Breast epithelium (tissue), 4 donors: ENCODE data around the gene KRTAP10-10. TPM values are rescaled to one million over a fixed set of nuclear protein-coding genes. Genes with fewer than 3 reads are reported as not detected.
"Not testable (repeated sequence)": the region's sequence is repeated elsewhere in the genome, so short reads cannot be mapped to it uniquely, and the experiment has no call there.

Experiments used
- DNase-seq, 2 donors: peaks; one replicate each; pipeline ENCODE4 v3.0.0-alpha.2; 2019; ENCODE audit warnings: low spot score in 2 of 2
- H3K27ac ChIP-seq, 2 donors: fragments of 200-600 bp; sonication (generic) in 1 of 2; one replicate each; pipeline ENCODE4 v1.5.1; 2016 to 2019; ENCODE audit warnings: mild to moderate bottlenecking in 1 of 2
- H3K27me3 ChIP-seq, 2 donors: fragments of 200-600 bp; sonication (generic) in 1 of 2; one replicate each; pipeline versions ENCODE4 v1.5.1 to v1.6.0; 2017 to 2019; ENCODE audit warnings: control low read depth in 1 of 2, mild to moderate bottlenecking in 1 of 2
- H3K36me3 ChIP-seq: fragments of 200-600 bp; one replicate; pipeline ENCODE4 v1.5.1; 2019
- H3K4me1 ChIP-seq, 2 donors: fragments of 200-600 bp; sonication (generic); one replicate each; pipeline ENCODE4 v1.5.1; 2016 to 2019; ENCODE audit warnings: control low read depth in 1 of 2
- H3K4me3 ChIP-seq, 3 donors: fragments of 200-600 bp; sonication (generic); 1 replicate in 2 of 3; 2 replicates in 1 of 3; pipeline ENCODE4 v1.5.1; 2016 to 2019; ENCODE audit warnings: mild to moderate bottlenecking in 3 of 3, moderate library complexity in 2 of 3
- H3K9me3 ChIP-seq, 2 donors: fragments of 200-600 bp; sonication (generic) in 1 of 2; one replicate each; pipeline ENCODE4 v1.5.1; 2016 to 2019; ENCODE audit warnings: control low read depth in 1 of 2
- CTCF ChIP-seq, 3 donors: fragments of 450-650 bp; IDR thresholded peaks; one replicate each; pipeline ENCODE4 v1.5.1; 2016 to 2017; ENCODE audit warnings: antibody characterized with exemption in 3 of 3, mild to moderate bottlenecking in 3 of 3, moderate library complexity in 3 of 3
- POLR2A ChIP-seq: fragments of 450-650 bp; IDR thresholded peaks from one replicate; pipeline ENCODE4 v1.6.1; 2016; ENCODE audit warnings: antibody characterized with exemption, mild to moderate bottlenecking, moderate library complexity
- POLR2AphosphoS5 ChIP-seq, 3 donors: sonication (generic); formaldehyde crosslinking; IDR thresholded peaks; one replicate each; pipeline ENCODE4 v1.6.1; 2017; ENCODE audit warnings: antibody characterized with exemption in 3 of 3
- intact Hi-C: fragments of 100-400 bp; cut with DNase I; formaldehyde crosslinking; loops from one replicate; pipeline ENCODE4 v1.15.1; 2023; ENCODE audit warnings: low total_unique reads
- total RNA-seq, 3 donors: library from RNA; depleted of rRNA; stranded (reverse); fragments of >200 nt; gene quantifications; one replicate each; pipeline ENCODE4 v1.1.0, GENCODE V29; 2016

KRTAP10-10 gene
- total RNA-seq, 3 donors from 2014 or later = not detected

- Histone ChIP-seq H3K4me3 (no peak overlapping the region), H3K27me3 (peaks cover 0 to 10% of the 10 kb centered on the region in 2 donors), H3K36me3 (no peaks in the 10 kb centered on the region), H3K27ac (no peak overlapping the region), H3K9me3 (peaks cover 11 to 14% of the 10 kb centered on the region in 2 donors), H3K4me1 (no peaks in the 10 kb centered on the region)
- TF ChIP-seq POLR2A (no peak), POLR2AphosphoS5 (IDR thresholded peaks at IDR 0.05) (no peak), CTCF (IDR thresholded peaks at IDR 0.05) (no peak)
- intact Hi-C loops = no loop called here
- no peak for DNase-seq
Observed at GRCh38 chr21:44656868-44657267, 19.7 kb downstream of the KRTAP10-10 start.

DNA sequence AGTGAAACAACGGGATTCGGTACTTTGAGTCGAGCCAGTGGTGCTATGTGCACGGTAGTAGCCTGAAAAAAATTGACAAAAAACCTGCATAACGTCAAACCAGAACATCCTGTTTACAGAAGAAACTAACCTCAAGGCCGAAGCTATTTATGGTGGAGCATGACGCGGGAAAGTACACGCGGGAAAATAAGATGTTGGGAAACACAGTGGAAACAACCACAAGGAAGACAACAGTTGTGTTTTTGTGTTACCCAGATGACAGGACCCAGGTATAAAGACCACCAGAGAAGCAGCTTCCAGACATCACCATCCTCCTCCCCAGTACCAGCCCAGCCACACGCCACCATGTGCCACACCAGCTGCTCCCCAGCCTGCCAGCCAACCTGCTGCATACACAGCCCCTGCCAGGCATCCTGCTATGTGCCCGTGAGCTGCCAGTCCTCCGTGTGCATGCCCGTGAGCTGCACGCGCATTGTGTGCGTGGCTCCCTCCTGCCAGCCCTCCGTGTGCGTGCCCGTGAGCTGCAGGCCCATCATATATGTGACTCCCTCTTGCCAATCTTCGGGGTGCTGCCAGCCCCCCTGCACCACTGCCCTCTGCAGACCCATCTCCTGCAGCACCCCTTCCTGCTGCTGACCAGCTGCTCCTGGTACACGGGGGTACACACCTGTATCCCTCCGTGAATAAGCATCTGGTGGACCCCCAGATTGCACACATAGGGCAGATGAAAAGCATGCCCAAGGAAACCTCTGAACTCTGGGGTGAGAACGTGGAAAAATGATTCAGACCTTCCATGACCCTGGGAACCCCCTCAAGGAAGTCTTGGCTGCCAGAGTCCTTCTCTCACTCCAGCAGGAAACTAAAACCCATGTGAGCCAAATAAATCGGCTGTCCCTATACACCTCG, 20.7 kb downstream of the KRTAP10-10 start, which contains the start of gene KRTAP12-3:
KRTAP12-3 (plus strand) TSS at position 298 of the 906 bp plus-strand sequence; CDS start at position 346, 48 bp downstream.
- DNase-seq = no peak
- H3K27ac ChIP-seq = no peak within 1 kb of the TSS
- H3K4me3 ChIP-seq = no peak within 1 kb of the TSS
- H3K36me3 ChIP-seq = no peaks in the 10 kb centered on the region
- TF ChIP-seq POLR2A = no peak
- TF ChIP-seq POLR2AphosphoS5 (IDR thresholded peaks at IDR 0.05) = no peak
- TF ChIP-seq CTCF (IDR thresholded peaks at IDR 0.05) = no peak
- no peaks in the 10 kb centered on the region for H3K4me1 ChIP-seq
- H3K27me3 ChIP-seq = peaks cover 0 to 10% of the 10 kb centered on the region in 2 donors
- intact Hi-C loops = no loop called here
- peaks cover 11 to 14% of the 10 kb centered on the region in 2 donors for H3K9me3 ChIP-seq

DNA sequence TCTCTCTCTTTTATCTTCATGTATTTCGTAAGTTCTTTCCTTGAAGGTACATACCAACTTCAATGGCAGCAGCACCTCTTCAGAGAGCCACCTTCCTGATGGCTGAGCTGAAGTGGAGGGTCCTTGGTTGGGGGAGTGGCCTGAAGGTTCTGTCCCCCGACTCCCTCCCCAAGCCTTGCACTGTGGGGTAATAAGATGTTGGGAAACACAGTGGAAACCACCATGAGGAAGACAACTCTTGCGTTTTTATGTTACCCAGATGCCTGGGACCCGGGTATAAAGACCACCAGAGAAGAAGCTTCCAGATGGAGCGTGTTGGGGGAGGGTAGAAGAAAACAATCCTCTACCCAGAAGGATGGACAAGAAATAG, 21.4 kb downstream of the KRTAP10-10 start:
- peaks cover 0 to 10% of the 10 kb centered on the region in 2 donors for H3K27me3 ChIP-seq
- intact Hi-C loops = no loop called here
- H3K36me3 ChIP-seq = no peaks in the 10 kb centered on the region
- no peaks in the 10 kb centered on the region for H3K4me1 ChIP-seq
- TF ChIP-seq POLR2A (no peak), POLR2AphosphoS5 (IDR thresholded peaks at IDR 0.05) (no peak), CTCF (IDR thresholded peaks at IDR 0.05) (no peak)
- no peak for DNase-seq
- no peak overlapping the region for H3K27ac ChIP-seq
- no peak overlapping the region for H3K4me3 ChIP-seq
- H3K9me3 ChIP-seq = peaks cover 11 to 14% of the 10 kb centered on the region in 2 donors

DNA sequence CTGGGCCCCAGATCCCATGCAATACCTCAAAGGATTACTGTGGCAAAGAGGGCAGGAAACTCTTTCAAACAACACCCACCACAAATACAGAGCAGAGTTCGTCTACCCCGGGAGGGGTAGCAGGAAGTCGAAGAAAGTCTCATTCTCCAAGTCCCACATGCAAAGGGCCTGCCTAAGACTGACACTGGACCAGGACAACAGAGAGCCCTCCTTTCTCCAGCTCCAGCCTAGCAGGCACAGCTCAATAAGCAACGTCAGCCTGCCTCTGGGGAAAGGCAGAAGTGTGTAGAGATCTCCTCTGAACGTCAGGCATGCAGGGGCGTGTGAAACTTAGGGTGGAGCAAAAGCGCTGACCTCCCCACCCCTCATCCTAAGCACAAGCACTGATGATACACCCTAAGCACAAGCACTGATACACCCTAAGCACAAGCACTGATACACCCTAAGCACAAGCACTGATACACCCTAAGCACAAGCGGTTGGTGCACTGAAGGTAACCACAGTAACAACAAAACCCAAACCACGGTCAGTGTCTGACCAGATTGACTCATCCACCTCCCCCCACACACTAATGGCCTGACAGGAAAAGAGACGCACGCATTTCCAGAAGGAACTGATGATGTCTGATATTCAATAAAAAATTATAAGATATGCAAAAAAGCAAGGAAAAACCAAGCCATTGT, 21.9 kb downstream of the KRTAP10-10 start:
- H3K36me3 ChIP-seq = no peaks in the 10 kb centered on the region
- no peak overlapping the region for H3K27ac ChIP-seq
- intact Hi-C loops = no loop called here
- no peak for DNase-seq
- H3K9me3 ChIP-seq = peaks cover 11 to 13% of the 10 kb centered on the region in 2 donors
- H3K27me3 ChIP-seq = peaks cover 0 to 10% of the 10 kb centered on the region in 2 donors
- no peaks in the 10 kb centered on the region for H3K4me1 ChIP-seq
- TF ChIP-seq POLR2AphosphoS5 (IDR thresholded peaks at IDR 0.05) = no peak
- TF ChIP-seq POLR2A = no peak
- no peak overlapping the region for H3K4me3 ChIP-seq

DNA sequence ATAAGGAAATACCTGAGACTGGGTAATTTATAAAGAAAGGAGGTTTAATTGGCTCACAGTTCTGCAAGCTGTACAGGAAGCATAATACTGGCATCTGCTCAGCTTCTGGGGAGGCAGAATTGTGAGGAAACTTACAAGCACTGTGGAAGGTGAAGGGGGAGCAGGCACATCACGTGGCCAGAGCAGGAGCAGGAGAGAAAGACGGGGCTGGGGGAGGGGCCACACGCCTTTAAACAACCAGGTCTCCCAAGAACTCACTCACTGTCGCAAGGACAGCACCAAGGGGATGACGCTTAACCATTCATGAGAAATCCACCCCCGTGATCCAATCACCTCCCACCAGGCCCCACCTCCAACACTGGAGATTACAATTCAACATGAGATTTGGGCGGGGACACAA, 24.4 kb downstream of the KRTAP10-10 start:
- H3K9me3 ChIP-seq, H3K27ac ChIP-seq, DNase-seq, H3K4me1 ChIP-seq, H3K36me3 ChIP-seq, H3K27me3 ChIP-seq, intact Hi-C loops, H3K4me3 ChIP-seq: not testable (repeated sequence)

GRCh38 chr21:44664691-44665090, 27.5 kb downstream of the KRTAP10-10 start:
- no peak for DNase-seq
- Histone ChIP-seq H3K9me3 (no peaks in the 10 kb centered on the region), H3K27ac (no peak overlapping the region), H3K36me3 (no peaks in the 10 kb centered on the region), H3K4me3 (no peak overlapping the region), H3K4me1 (no peaks in the 10 kb centered on the region), H3K27me3 (no peaks in the 10 kb centered on the region)
- no peak for TF ChIP-seq CTCF (IDR thresholded peaks at IDR 0.05)
- no peak for TF ChIP-seq POLR2AphosphoS5 (IDR thresholded peaks at IDR 0.05)
- no peak for TF ChIP-seq POLR2A
- intact Hi-C loops = no loop called here
